ENCODE data around the gene DNAJB13. TPM values are rescaled to one million over a fixed set of nuclear protein-coding genes. Genes with fewer than 3 reads are reported as not detected.

The DNAJB13 gene
- total RNA-seq, 1 donor from 2014 or later, result not detected

GRCh38 chr11:73944901-73945300 lies 5.9 kb upstream of the DNAJB13 start:
- H3K4me3 ChIP-seq (ENCODE audit: low read depth, low read length), result no peak overlapping the region
- TF ChIP-seq CTCF (IDR thresholded peaks at IDR 0.05; ENCODE audit: insufficient read depth, low read length, poor library complexity, severe bottlenecking), result no peak
- no peaks in the 10 kb centered on the region for H3K27me3 ChIP-seq (ENCODE audit: control insufficient read depth, insufficient read depth, low read length)
- no peak for DNase-seq (ENCODE audit: low read depth)
- no peaks in the 10 kb centered on the region for H3K36me3 ChIP-seq (ENCODE audit: control insufficient read depth, insufficient read depth, low read length)

- H3K4me3 ChIP-seq (ENCODE audit: low read depth, low read length), result no peak overlapping the region
- no peaks in the 10 kb centered on the region for H3K27me3 ChIP-seq (ENCODE audit: control insufficient read depth, insufficient read depth, low read length)
- no peak for DNase-seq (ENCODE audit: low read depth)
- TF ChIP-seq CTCF (IDR thresholded peaks at IDR 0.05; ENCODE audit: insufficient read depth, low read length, poor library complexity, severe bottlenecking), result no peak
- no peaks in the 10 kb centered on the region for H3K36me3 ChIP-seq (ENCODE audit: control insufficient read depth, insufficient read depth, low read length)
These were observed 5.4 kb upstream of the DNAJB13 start for GRCh38 chr11:73945396-73945795.

GRCh38 chr11:73946798-73947458 lies 3.9 kb upstream of the DNAJB13 start:
- Histone ChIP-seq H3K27me3 (ENCODE audit: control insufficient read depth, insufficient read depth, low read length) (no peaks in the 10 kb centered on the region), H3K36me3 (ENCODE audit: control insufficient read depth, insufficient read depth, low read length) (no peaks in the 10 kb centered on the region), H3K4me3 (ENCODE audit: low read depth, low read length) (no peak overlapping the region)
- no peak for TF ChIP-seq CTCF (IDR thresholded peaks at IDR 0.05; ENCODE audit: insufficient read depth, low read length, poor library complexity, severe bottlenecking)
- no peak for DNase-seq (ENCODE audit: low read depth)

GRCh38 chr11:73949246-73949645 lies 1.6 kb upstream of the DNAJB13 start:
- Histone ChIP-seq H3K36me3 (ENCODE audit: control insufficient read depth, insufficient read depth, low read length) (no peaks in the 10 kb centered on the region), H3K4me3 (ENCODE audit: low read depth, low read length) (no peak overlapping the region), H3K27me3 (ENCODE audit: control insufficient read depth, insufficient read depth, low read length) (no peaks in the 10 kb centered on the region)
- DNase-seq (ENCODE audit: low read depth), result no peak
- TF ChIP-seq CTCF (IDR thresholded peaks at IDR 0.05; ENCODE audit: insufficient read depth, low read length, poor library complexity, severe bottlenecking), result no peak

GRCh38 chr11:73949912-73950311 lies 914 bp upstream of the DNAJB13 start:
- H3K36me3 ChIP-seq (ENCODE audit: control insufficient read depth, insufficient read depth, low read length), result no peaks in the 10 kb centered on the region
- H3K4me3 ChIP-seq (ENCODE audit: low read depth, low read length), result no peak overlapping the region
- no peak for DNase-seq (ENCODE audit: low read depth)
- no peaks in the 10 kb centered on the region for H3K27me3 ChIP-seq (ENCODE audit: control insufficient read depth, insufficient read depth, low read length)
- no peak for TF ChIP-seq CTCF (IDR thresholded peaks at IDR 0.05; ENCODE audit: insufficient read depth, low read length, poor library complexity, severe bottlenecking)

GRCh38 chr11:73951797-73952196 lies 971 bp downstream of the DNAJB13 start:
- H3K36me3 ChIP-seq (ENCODE audit: control insufficient read depth, insufficient read depth, low read length), result no peaks in the 10 kb centered on the region
- TF ChIP-seq CTCF (IDR thresholded peaks at IDR 0.05; ENCODE audit: insufficient read depth, low read length, poor library complexity, severe bottlenecking), result no peak
- H3K27me3 ChIP-seq (ENCODE audit: control insufficient read depth, insufficient read depth, low read length), result no peaks in the 10 kb centered on the region
- no peak for DNase-seq (ENCODE audit: low read depth)
- H3K4me3 ChIP-seq (ENCODE audit: low read depth, low read length), result no peak overlapping the region

All from kidney epithelial cell (primary cell).